KOPT-K1 (cell line): ENCODE measurements around the gene SCFD1.
"Not testable (repeated sequence)": the region's sequence is repeated elsewhere in the genome, so short reads cannot be mapped to it uniquely, and the experiment has no call there.

Source experiments
- H3K27ac ChIP-seq: fragments of 200-600 bp; sonication (generic); 2 replicates; pipeline ENCODE4 v1.5.1; 2016; ENCODE audit warnings: antibody characterized with exemption, mild to moderate bottlenecking, low read depth, low read length; ENCODE audit not compliant: poor library complexity, severe bottlenecking
- H3K36me3 ChIP-seq: fragments of 200-600 bp; sonication (generic); 2 replicates; pipeline ENCODE4 v1.5.1; 2017; ENCODE audit warnings: antibody characterized with exemption, mild to moderate bottlenecking, low read length, moderate library complexity; ENCODE audit not compliant: insufficient read depth
- H3K9me3 ChIP-seq: fragments of 200-600 bp; sonication (generic); 2 replicates; pipeline ENCODE4 v1.5.1; 2017; ENCODE audit warnings: antibody characterized with exemption, low read length, mild to moderate bottlenecking; ENCODE audit not compliant: insufficient read depth, poor library complexity, severe bottlenecking

SCFD1 gene

GRCh38 chr14:30680036-30680435 is 57.9 kb downstream of the SCFD1 start:
- no peak overlapping the region for H3K27ac ChIP-seq
- H3K36me3 ChIP-seq: peaks cover 55% of the 10 kb centered on the region
- H3K9me3 ChIP-seq: no peaks in the 10 kb centered on the region

- H3K27ac ChIP-seq, H3K9me3 ChIP-seq: not testable (repeated sequence)
- H3K36me3 ChIP-seq: peaks cover 49% of the 10 kb centered on the region
These were observed 58.7 kb downstream of the SCFD1 start for GRCh38 chr14:30680776-30681175.

GRCh38 chr14:30681752-30682355 is 59.7 kb downstream of the SCFD1 start:
- H3K36me3 ChIP-seq: peaks cover 40% of the 10 kb centered on the region
- H3K27ac ChIP-seq: no peak overlapping the region
- H3K9me3 ChIP-seq: no peaks in the 10 kb centered on the region

GRCh38 chr14:30690487-30691355 is 68.6 kb downstream of the SCFD1 start:
- H3K9me3 ChIP-seq, H3K27ac ChIP-seq: not testable (repeated sequence)
- peaks cover 15% of the 10 kb centered on the region for H3K36me3 ChIP-seq

GRCh38 chr14:30691751-30692398 is 69.8 kb downstream of the SCFD1 start:
- H3K36me3 ChIP-seq: peaks cover 26% of the 10 kb centered on the region
- no peak overlapping the region for H3K27ac ChIP-seq
- H3K9me3 ChIP-seq: no peaks in the 10 kb centered on the region

GRCh38 chr14:30692669-30693068 is 70.5 kb downstream of the SCFD1 start:
- Histone ChIP-seq H3K9me3 (no peaks in the 10 kb centered on the region), H3K36me3 (peaks cover 34% of the 10 kb centered on the region), H3K27ac (no peak overlapping the region)

- H3K9me3 ChIP-seq: no peaks in the 10 kb centered on the region
- no peak overlapping the region for H3K27ac ChIP-seq
These were observed 76.3 kb downstream of the SCFD1 start for GRCh38 chr14:30698463-30698862.

GRCh38 chr14:30706704-30707103 is 84.6 kb downstream of the SCFD1 start:
- Histone ChIP-seq H3K27ac (no peak overlapping the region), H3K9me3 (no peaks in the 10 kb centered on the region), H3K36me3 (peaks cover 39% of the 10 kb centered on the region)

More at GRCh38 chr14:30698463-30698862, 76.3 kb downstream of the SCFD1 start:
- peaks cover 78% of the 10 kb centered on the region for H3K36me3 ChIP-seq

- peaks cover 30% of the 10 kb centered on the region for H3K36me3 ChIP-seq
These were observed 86.0 kb downstream of the SCFD1 start for GRCh38 chr14:30708157-30708556.

GRCh38 chr14:30709201-30709600 is 87.1 kb downstream of the SCFD1 start:
- H3K9me3 ChIP-seq: no peaks in the 10 kb centered on the region
- no peak overlapping the region for H3K27ac ChIP-seq
- H3K36me3 ChIP-seq: peaks cover 30% of the 10 kb centered on the region

More at GRCh38 chr14:30708157-30708556, 86.0 kb downstream of the SCFD1 start:
- no peaks in the 10 kb centered on the region for H3K9me3 ChIP-seq
- H3K27ac ChIP-seq: no peak overlapping the region

GRCh38 chr14:30710876-30711275 is 88.8 kb downstream of the SCFD1 start:
- Histone ChIP-seq H3K9me3 (no peaks in the 10 kb centered on the region), H3K36me3 (peaks cover 23% of the 10 kb centered on the region), H3K27ac (no peak overlapping the region)

GRCh38 chr14:30719137-30719536 is 97.0 kb downstream of the SCFD1 start:
- no peak overlapping the region for H3K27ac ChIP-seq
- H3K9me3 ChIP-seq: no peaks in the 10 kb centered on the region
- peaks cover 16% of the 10 kb centered on the region; the same call in 1 of the 2 replicates for H3K36me3 ChIP-seq

GRCh38 chr14:30725763-30726162 is 103.6 kb downstream of the SCFD1 start:
- Histone ChIP-seq H3K36me3 (peaks cover 30% of the 10 kb centered on the region), H3K27ac (no peak overlapping the region), H3K9me3 (peaks cover 7% of the 10 kb centered on the region)

- Histone ChIP-seq H3K27ac (no peak overlapping the region), H3K36me3 (peaks cover 30% of the 10 kb centered on the region), H3K9me3 (peaks cover 7% of the 10 kb centered on the region)
These were observed 106.4 kb downstream of the SCFD1 start for GRCh38 chr14:30728471-30728870.

GRCh38 chr14:30737916-30738315 is 115.8 kb downstream of the SCFD1 start:
- Histone ChIP-seq H3K36me3 (peaks cover 19% of the 10 kb centered on the region), H3K27ac (no peak overlapping the region), H3K9me3 (peaks cover 4% of the 10 kb centered on the region)
